AG08396 (cell line): ENCODE results near the gene MAN1C1.

ENCODE experiments used
- DNase-seq: peaks from one replicate; pipeline ENCODE4 v3.0.0; 2012; ENCODE audit warnings: low spot score, mixed read lengths

Gene MAN1C1

GRCh38 chr1:25784575-25785051 lies 168.0 kb downstream of the MAN1C1 start:
- DNase-seq: no peak

GRCh38 chr1:25785333-25786067 lies 168.9 kb downstream of the MAN1C1 start:
- DNase-seq: no peak

- no peak for DNase-seq
Measured at GRCh38 chr1:25786887-25787759, 170.5 kb downstream of the MAN1C1 start.

GRCh38 chr1:25787760-25788166 lies 171.2 kb downstream of the MAN1C1 start:
- DNase-seq: no peak

GRCh38 chr1:25790472-25790871 lies 173.9 kb downstream of the MAN1C1 start:
- no peak for DNase-seq

GRCh38 chr1:25792115-25792514 lies 175.5 kb downstream of the MAN1C1 start:
- DNase-seq: no peak

GRCh38 chr1:25793585-25794170 lies 177.1 kb downstream of the MAN1C1 start:
- DNase-seq: no peak

- peak; percentile 44 for DNase-seq
Measured at GRCh38 chr1:25794325-25794724, 177.7 kb downstream of the MAN1C1 start.

- no peak for DNase-seq
Measured at GRCh38 chr1:25795211-25795610, 178.6 kb downstream of the MAN1C1 start.

GRCh38 chr1:25795946-25796810 lies 179.6 kb downstream of the MAN1C1 start:
- DNase-seq: no peak

GRCh38 chr1:25796811-25797458 lies 180.3 kb downstream of the MAN1C1 start:
- DNase-seq: peak; percentile 81

- DNase-seq: peak; percentile 77
Measured at GRCh38 chr1:25797939-25798338, 181.3 kb downstream of the MAN1C1 start.

- DNase-seq: no peak
Measured at GRCh38 chr1:25798666-25799351, 182.2 kb downstream of the MAN1C1 start.

- no peak for DNase-seq
Measured at GRCh38 chr1:25799352-25799934, 182.9 kb downstream of the MAN1C1 start.

GRCh38 chr1:25799935-25800702 lies 183.5 kb downstream of the MAN1C1 start, which contains the start of gene SELENON:
Gene SELENON (plus strand): TSS chr1:25800193. CDS start chr1:25800231, 38 bp downstream.
- DNase-seq: peak; percentile 87

GRCh38 chr1:25800703-25801377 lies 184.2 kb downstream of the MAN1C1 start:
- DNase-seq: no peak

GRCh38 chr1:25802915-25803314 lies 186.3 kb downstream of the MAN1C1 start:
- DNase-seq: no peak

GRCh38 chr1:25803368-25803767 lies 186.8 kb downstream of the MAN1C1 start:
- no peak for DNase-seq
